Measurements from ENCODE around the gene DIAPH2.
A peak's percentile ranks its signal among the peaks of the same experiment; 100 is the strongest.

The DIAPH2 gene

DNA sequence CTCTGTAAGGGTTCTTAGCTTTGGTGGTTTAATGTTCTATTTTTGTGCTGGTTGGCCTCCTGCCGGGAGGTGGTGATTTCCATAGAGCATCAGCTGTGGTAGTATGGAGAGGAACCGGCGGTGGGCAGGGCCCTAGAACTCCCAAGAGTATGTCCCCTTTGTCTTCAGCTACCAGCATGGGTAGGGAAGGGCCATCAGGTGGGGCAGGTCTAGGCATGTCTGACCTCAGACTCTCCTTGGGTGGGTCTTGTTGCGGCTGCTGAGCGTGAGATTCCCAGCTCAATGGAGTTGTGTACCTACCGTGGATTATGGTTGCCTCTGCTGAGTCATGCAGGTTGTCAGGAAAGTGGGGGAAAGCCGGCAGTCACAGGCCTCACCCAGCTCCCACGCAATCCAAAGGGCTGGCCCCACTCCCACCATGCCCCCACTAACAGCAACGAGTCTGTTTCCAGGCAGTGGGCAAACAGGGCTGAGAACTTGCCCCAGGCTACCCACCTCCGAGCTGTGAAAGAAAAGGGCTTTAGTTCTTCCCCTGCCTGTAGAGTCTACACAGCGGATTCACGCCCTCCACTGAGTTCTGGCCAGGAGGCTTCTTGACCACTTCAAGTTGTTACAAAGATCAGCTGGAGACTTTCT, 434.9 kb downstream of the DIAPH2 start:
- H3K4me3 ChIP-seq (replicated peaks; ENCODE audit: low read depth, low read length), result no peak overlapping the region
- no peak for DNase-seq (ENCODE audit: low read depth)
- TF ChIP-seq, protein P1, sequence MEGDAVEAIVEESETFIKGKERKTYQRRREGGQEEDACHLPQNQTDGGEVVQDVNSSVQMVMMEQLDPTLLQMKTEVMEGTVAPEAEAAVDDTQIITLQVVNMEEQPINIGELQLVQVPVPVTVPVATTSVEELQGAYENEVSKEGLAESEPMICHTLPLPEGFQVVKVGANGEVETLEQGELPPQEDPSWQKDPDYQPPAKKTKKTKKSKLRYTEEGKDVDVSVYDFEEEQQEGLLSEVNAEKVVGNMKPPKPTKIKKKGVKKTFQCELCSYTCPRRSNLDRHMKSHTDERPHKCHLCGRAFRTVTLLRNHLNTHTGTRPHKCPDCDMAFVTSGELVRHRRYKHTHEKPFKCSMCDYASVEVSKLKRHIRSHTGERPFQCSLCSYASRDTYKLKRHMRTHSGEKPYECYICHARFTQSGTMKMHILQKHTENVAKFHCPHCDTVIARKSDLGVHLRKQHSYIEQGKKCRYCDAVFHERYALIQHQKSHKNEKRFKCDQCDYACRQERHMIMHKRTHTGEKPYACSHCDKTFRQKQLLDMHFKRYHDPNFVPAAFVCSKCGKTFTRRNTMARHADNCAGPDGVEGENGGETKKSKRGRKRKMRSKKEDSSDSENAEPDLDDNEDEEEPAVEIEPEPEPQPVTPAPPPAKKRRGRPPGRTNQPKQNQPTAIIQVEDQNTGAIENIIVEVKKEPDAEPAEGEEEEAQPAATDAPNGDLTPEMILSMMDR (IDR thresholded peaks at IDR 0.05; ENCODE audit: low read length, missing control alignments), result no peak

DNA sequence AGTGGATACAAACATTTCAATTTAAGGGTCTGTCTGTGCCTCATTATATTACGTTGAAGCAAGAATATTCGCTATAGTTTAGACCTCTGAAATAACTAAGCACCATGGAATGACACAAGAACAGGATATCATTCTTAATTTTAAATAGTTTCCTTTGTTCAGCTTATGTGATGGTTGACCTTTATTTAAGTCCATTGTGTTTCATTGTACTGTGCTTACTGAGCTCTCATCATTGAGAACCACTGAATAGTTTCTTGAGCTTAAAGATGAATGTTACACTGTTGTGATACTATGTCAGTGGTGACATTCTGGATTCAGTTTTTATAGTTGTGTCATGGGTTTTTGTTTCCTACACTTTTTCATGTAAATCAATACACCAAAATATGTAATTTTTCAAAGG, 438.4 kb downstream of the DIAPH2 start:
- no peak for DNase-seq (ENCODE audit: low read depth)
- TF ChIP-seq, protein P1 (IDR thresholded peaks at IDR 0.05; ENCODE audit: low read length, missing control alignments), result no peak

DNA sequence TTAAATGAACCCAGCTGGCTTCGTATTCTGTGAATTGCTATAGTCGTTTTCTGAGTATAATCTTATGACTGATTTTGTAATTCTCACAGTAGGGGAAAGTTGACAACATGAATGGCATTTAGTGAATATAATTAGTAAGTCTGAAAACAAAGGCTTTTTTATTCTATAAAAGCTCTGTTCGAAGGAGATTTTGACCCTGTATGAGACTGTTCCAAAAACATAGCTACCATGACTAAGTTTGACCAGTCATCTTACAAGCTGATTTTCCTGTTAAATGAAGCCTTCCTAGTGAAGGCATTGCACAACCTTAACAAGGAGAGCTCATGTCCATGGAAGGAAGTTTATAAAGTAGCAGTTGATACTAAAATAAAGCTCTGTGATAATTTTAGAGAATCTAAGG, 441.4 kb downstream of the DIAPH2 start:
- DNase-seq (ENCODE audit: low read depth), result peak; percentile 54
- no peak overlapping the region for H3K4me3 ChIP-seq (replicated peaks; ENCODE audit: low read depth, low read length)
- TF ChIP-seq, protein P1 (IDR thresholded peaks at IDR 0.05; ENCODE audit: low read length, missing control alignments), result no peak

More for the DNA sequence above, 438.4 kb downstream of the DIAPH2 start:
- no peak overlapping the region for H3K4me3 ChIP-seq (replicated peaks; ENCODE audit: low read depth, low read length)

DNA sequence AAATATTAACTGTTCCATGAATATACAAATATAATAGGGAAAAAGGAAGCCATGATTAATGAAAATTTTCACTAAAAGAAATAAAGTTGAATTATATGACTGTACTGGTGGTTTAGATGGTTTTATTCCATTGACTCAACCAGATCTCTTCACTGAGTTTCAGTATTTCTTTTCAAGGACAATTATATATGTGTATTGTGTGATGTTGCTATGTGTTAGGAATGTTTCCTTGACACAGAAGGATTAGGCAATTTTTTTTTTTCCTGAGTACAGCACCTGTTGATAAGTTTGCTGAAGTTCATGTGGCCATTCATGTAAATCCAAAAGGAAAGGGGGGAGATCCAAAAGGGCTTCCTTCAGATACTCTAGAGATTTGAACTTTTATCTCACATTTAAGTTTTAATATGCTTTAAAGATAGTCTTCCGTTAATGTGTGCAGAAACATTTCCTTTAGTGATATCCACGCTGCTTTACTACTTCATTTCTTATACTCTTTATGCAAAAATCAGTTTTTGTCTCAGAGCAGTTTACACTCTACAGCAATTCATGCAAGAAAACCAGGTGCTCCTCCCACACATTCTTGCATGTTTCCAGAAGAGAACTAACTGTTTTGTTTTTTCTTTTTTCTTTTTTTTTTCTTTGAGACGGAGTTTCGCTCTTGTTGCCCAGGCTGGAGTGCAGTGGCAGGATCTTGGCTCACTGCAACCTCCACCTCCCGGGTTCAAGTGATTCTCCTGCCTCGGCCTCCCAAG, 448.2 kb downstream of the DIAPH2 start:
- DNase-seq (ENCODE audit: low read depth), result peak; percentile 17
- TF ChIP-seq, protein P1 (IDR thresholded peaks at IDR 0.05; ENCODE audit: low read length, missing control alignments), result no peak
- no peak overlapping the region for H3K4me3 ChIP-seq (replicated peaks; ENCODE audit: low read depth, low read length)

DNA sequence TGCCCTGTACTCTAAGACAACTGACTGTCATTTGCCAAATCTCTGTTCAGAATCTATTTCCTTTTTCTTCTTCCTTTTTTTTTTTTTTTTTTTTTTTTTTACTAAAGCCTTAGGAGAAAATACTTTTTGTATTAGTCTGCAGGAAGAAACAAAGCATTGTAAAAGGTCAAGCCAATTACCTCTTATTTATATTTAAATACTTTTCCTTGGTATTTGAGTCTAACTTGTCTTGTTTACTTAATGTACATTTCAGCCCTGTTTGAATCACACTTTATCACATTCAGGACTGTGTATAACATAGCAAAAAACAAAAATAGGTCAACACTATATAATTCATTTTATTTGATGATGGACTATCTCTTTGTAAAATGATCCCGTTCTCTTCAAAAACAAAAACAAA, 461.3 kb downstream of the DIAPH2 start:
- TF ChIP-seq, protein P1 (IDR thresholded peaks at IDR 0.05; ENCODE audit: low read length, missing control alignments), result no peak
- H3K4me3 ChIP-seq (replicated peaks; ENCODE audit: low read depth, low read length), result no peak overlapping the region
- DNase-seq (ENCODE audit: low read depth), result no peak

DNA sequence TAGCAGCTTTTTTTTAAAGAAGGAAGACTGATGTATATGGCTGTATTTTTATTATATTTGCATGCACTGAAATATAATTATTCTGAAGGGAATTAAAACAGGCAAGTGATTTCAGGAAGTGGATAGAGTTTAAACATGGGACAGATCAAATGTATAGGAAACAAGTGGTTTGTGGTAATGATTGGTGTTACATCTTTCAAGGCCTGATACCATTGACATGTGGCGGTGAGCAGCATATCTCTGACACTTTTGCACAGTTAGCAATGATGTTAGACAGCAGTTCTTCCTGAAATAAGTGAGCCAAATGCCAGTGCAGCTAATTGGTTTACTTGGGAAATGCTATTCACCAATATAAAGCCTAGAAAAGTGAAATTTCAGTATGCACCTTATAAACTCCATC, 471.2 kb downstream of the DIAPH2 start:
- DNase-seq (ENCODE audit: low read depth), result no peak
- TF ChIP-seq, protein P1 (IDR thresholded peaks at IDR 0.05; ENCODE audit: low read length, missing control alignments), result no peak
- H3K4me3 ChIP-seq (replicated peaks; ENCODE audit: low read depth, low read length), result no peak overlapping the region

All from fibroblast of pulmonary artery (primary cell).